ENCODE measurements around the gene HIVEP3.

Gene HIVEP3

DNA sequence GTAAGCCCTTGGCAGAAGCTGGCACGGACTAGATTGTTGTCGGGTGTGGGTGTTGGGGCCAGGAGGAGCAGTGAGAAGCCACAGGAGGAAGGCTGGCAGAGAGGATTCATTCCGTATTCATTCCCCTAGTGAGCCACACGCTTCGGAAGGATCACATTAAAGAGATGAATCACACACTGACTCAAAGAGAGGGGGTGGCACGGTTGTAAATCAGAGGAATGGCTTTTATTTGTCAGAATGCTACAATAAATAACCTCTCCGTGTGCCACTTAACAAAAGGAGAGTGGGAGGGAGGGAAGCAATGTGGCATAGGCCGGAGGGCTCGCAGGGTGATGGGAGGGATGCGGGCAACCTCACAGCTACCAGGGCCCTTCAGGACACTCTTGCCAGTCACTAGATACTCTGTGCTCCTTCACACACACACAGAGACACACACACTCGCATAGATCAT is 135.5 kb downstream of the HIVEP3 start (continued):
- TF ChIP-seq, protein P1, sequence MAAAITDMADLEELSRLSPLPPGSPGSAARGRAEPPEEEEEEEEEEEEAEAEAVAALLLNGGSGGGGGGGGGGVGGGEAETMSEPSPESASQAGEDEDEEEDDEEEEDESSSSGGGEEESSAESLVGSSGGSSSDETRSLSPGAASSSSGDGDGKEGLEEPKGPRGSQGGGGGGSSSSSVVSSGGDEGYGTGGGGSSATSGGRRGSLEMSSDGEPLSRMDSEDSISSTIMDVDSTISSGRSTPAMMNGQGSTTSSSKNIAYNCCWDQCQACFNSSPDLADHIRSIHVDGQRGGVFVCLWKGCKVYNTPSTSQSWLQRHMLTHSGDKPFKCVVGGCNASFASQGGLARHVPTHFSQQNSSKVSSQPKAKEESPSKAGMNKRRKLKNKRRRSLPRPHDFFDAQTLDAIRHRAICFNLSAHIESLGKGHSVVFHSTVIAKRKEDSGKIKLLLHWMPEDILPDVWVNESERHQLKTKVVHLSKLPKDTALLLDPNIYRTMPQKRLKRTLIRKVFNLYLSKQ (tag by site-specific recombination; IDR thresholded peaks at IDR 0.05; ENCODE audit: borderline replicate concordance) = no peak
- TF ChIP-seq BCL11A (tag by site-specific recombination; IDR thresholded peaks at IDR 0.05; ENCODE audit: low read depth) (no peak), MZF1 (tag by site-specific recombination; IDR thresholded peaks at IDR 0.05; ENCODE audit: borderline replicate concordance) (peak; percentile 65; the same call in 1 of the 2 replicates), ZNF169 (tag by site-specific recombination; IDR thresholded peaks at IDR 0.05) (no peak), SP7 (tag by site-specific recombination; IDR thresholded peaks at IDR 0.05) (peak; percentile 99), ZNF350 (tag by site-specific recombination; IDR thresholded peaks at IDR 0.05) (no peak), ZNF19 (tag by site-specific recombination; IDR thresholded peaks at IDR 0.05; ENCODE audit: low read depth) (no peak), KLF16 (tag by site-specific recombination; IDR thresholded peaks at IDR 0.05) (peak; percentile 79), ZBTB17 (tag by site-specific recombination; IDR thresholded peaks at IDR 0.05) (peak; percentile 80), YY1 (tag by site-specific recombination; IDR thresholded peaks at IDR 0.05) (no peak), ZSCAN16 (tag by site-specific recombination; IDR thresholded peaks at IDR 0.05) (no peak), ZNF366 (tag by site-specific recombination; conservative IDR thresholded peaks at IDR 0.05) (peak; percentile 69), ZNF48 (tag by site-specific recombination; IDR thresholded peaks at IDR 0.05) (no peak), ZNF792 (tag by site-specific recombination; IDR thresholded peaks at IDR 0.05) (no peak), TRIM28 (IDR thresholded peaks at IDR 0.05; ENCODE audit: borderline replicate concordance, low read length) (no peak), ZNF174 (tag by site-specific recombination; IDR thresholded peaks at IDR 0.05) (no peak), ZNF433 (tag by site-specific recombination; IDR thresholded peaks at IDR 0.05; ENCODE audit: low read depth) (no peak), ZNF561 (tag by site-specific recombination; IDR thresholded peaks at IDR 0.05; ENCODE audit: borderline replicate concordance) (peak; percentile 70; the same call in 1 of the 2 replicates), ZNF747 (tag by site-specific recombination; IDR thresholded peaks at IDR 0.05) (no peak), ZNF274 (IDR thresholded peaks at IDR 0.05; ENCODE audit: low read length) (no peak), ZNF274 (tag by site-specific recombination; IDR thresholded peaks at IDR 0.05; ENCODE audit: borderline replicate concordance) (no peak), ZNF23 (tag by site-specific recombination; IDR thresholded peaks at IDR 0.05; ENCODE audit: borderline replicate concordance) (no peak), ZNF248 (tag by site-specific recombination; IDR thresholded peaks at IDR 0.05) (no peak), ZNF223 (tag by site-specific recombination; IDR thresholded peaks at IDR 0.05) (no peak), RBAK (tag by site-specific recombination; IDR thresholded peaks at IDR 0.05) (no peak), ZNF677 (tag by site-specific recombination; IDR thresholded peaks at IDR 0.05) (no peak), ZNF837 (tag by site-specific recombination; IDR thresholded peaks at IDR 0.05) (no peak), ZNF341 (tag by site-specific recombination; IDR thresholded peaks at IDR 0.05; ENCODE audit: low read depth) (no peak), SP2 (tag by site-specific recombination; IDR thresholded peaks at IDR 0.05) (peak; percentile 72), ZNF10 (tag by site-specific recombination; IDR thresholded peaks at IDR 0.05) (peak; percentile 87), ZNF175 (tag by site-specific recombination; IDR thresholded peaks at IDR 0.05) (no peak), ZNF221 (tag by site-specific recombination; IDR thresholded peaks at IDR 0.05; ENCODE audit: borderline replicate concordance) (no peak), ZBTB20 (tag by site-specific recombination; IDR thresholded peaks at IDR 0.05) (peak; percentile 57; the same call in 1 of the 2 replicates), ZNF560 (tag by site-specific recombination; IDR thresholded peaks at IDR 0.05; ENCODE audit: borderline replicate concordance) (no peak), ZNF423 (tag by site-specific recombination; IDR thresholded peaks at IDR 0.05) (no peak)
- TF ChIP-seq, protein P2, sequence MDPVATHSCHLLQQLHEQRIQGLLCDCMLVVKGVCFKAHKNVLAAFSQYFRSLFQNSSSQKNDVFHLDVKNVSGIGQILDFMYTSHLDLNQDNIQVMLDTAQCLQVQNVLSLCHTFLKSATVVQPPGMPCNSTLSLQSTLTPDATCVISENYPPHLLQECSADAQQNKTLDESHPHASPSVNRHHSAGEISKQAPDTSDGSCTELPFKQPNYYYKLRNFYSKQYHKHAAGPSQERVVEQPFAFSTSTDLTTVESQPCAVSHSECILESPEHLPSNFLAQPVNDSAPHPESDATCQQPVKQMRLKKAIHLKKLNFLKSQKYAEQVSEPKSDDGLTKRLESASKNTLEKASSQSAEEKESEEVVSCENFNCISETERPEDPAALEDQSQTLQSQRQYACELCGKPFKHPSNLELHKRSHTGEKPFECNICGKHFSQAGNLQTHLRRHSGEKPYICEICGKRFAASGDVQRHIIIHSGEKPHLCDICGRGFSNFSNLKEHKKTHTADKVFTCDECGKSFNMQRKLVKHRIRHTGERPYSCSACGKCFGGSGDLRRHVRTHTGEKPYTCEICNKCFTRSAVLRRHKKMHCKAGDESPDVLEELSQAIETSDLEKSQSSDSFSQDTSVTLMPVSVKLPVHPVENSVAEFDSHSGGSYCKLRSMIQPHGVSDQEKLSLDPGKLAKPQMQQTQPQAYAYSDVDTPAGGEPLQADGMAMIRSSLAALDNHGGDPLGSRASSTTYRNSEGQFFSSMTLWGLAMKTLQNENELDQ (tag by site-specific recombination; IDR thresholded peaks at IDR 0.05; ENCODE audit: low read depth) = no peak
- TF ChIP-seq, protein P3, sequence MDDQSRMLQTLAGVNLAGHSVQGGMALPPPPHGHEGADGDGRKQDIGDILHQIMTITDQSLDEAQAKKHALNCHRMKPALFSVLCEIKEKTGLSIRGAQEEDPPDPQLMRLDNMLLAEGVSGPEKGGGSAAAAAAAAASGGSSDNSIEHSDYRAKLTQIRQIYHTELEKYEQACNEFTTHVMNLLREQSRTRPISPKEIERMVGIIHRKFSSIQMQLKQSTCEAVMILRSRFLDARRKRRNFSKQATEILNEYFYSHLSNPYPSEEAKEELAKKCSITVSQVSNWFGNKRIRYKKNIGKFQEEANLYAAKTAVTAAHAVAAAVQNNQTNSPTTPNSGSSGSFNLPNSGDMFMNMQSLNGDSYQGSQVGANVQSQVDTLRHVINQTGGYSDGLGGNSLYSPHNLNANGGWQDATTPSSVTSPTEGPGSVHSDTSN (CRISPR knock-in tag; IDR thresholded peaks at IDR 0.05) = no peak
- TF ChIP-seq, protein P4, sequence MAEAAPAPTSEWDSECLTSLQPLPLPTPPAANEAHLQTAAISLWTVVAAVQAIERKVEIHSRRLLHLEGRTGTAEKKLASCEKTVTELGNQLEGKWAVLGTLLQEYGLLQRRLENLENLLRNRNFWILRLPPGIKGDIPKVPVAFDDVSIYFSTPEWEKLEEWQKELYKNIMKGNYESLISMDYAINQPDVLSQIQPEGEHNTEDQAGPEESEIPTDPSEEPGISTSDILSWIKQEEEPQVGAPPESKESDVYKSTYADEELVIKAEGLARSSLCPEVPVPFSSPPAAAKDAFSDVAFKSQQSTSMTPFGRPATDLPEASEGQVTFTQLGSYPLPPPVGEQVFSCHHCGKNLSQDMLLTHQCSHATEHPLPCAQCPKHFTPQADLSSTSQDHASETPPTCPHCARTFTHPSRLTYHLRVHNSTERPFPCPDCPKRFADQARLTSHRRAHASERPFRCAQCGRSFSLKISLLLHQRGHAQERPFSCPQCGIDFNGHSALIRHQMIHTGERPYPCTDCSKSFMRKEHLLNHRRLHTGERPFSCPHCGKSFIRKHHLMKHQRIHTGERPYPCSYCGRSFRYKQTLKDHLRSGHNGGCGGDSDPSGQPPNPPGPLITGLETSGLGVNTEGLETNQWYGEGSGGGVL (tag by site-specific recombination; IDR thresholded peaks at IDR 0.05) = peak; percentile 92

All from HEK293 (cell line).